Caco-2 (cell line): ENCODE data around the gene UMAD1. TPM values are rescaled to one million over a fixed set of nuclear protein-coding genes. Genes with fewer than 3 reads are reported as not detected.

Experiments
- BruUV-seq: library from RNA; stranded (reverse); fragments of 400-500 nt; replicated peaks from 2 replicates; lab custom pipeline; 2021; lab: Mats Ljungman, UMichigan
- CTCF ChIA-PET: fragments of 300-600 bp; sonication (Branson Sonifier 250); formaldehyde crosslinking; loops from one replicate; lab custom pipeline; 2022; ENCODE audit warnings: antibody characterized with exemption; lab: Charles Lee
- POLR2A ChIA-PET: fragments of 300-600 bp; sonication (Branson Sonifier 250); formaldehyde crosslinking; loops from one replicate; lab custom pipeline; 2022; ENCODE audit warnings: antibody characterized with exemption; lab: Charles Lee
- DNase-seq, 2 experiments: peaks; one replicate each; pipeline versions ENCODE4 v3.0.0 to v3.0.0-alpha.2; 2020 to 2022
- H3K27me3 ChIP-seq: replicated peaks from 2 replicates; pipeline ENCODE4 v1.6.0; 2011; ENCODE audit warnings: low read length; ENCODE audit not compliant: control insufficient read depth, insufficient read depth
- H3K36me3 ChIP-seq: 2 replicates; pipeline ENCODE4 v1.5.1; 2011; ENCODE audit warnings: low read length; ENCODE audit not compliant: control insufficient read depth, insufficient read depth
- H3K4me1 ChIP-seq: fragments of 250-450 bp; sonication (Bioruptor Pico); 2 replicates; pipeline ENCODE4 v1.5.1; 2020; ENCODE audit warnings: mild to moderate bottlenecking
- H3K4me3 ChIP-seq: 2 replicates; pipeline ENCODE4 v1.5.1; 2011; ENCODE audit warnings: low read depth, mild to moderate bottlenecking, control low read depth, low read length
- H3K9me3 ChIP-seq: fragments of 250-450 bp; sonication (Bioruptor Pico); 2 replicates; pipeline ENCODE4 v1.5.1; 2020; ENCODE audit warnings: mild to moderate bottlenecking, moderate library complexity
- H3K27ac Mint-ChIP-seq: one replicate; pipeline ENCODE4 v1.8.0; 2022; ENCODE audit warnings: mixed read lengths; ENCODE audit not compliant: unreplicated experiment
- H3K27me3 Mint-ChIP-seq: one replicate; pipeline ENCODE4 v1.8.0; 2022; ENCODE audit warnings: mixed read lengths; ENCODE audit not compliant: insufficient read depth, unreplicated experiment
- H3K36me3 Mint-ChIP-seq: one replicate; pipeline ENCODE4 v1.8.0; 2022; ENCODE audit warnings: mild to moderate bottlenecking, mixed read lengths; ENCODE audit not compliant: insufficient read depth, unreplicated experiment
- H3K4me1 Mint-ChIP-seq: one replicate; pipeline ENCODE4 v1.8.0; 2022; ENCODE audit warnings: low read depth, mixed read lengths; ENCODE audit not compliant: unreplicated experiment
- H3K4me3 Mint-ChIP-seq: one replicate; pipeline ENCODE4 v1.8.0; 2022; ENCODE audit warnings: mild to moderate bottlenecking, moderate library complexity, mixed read lengths; ENCODE audit not compliant: unreplicated experiment
- H3K9me3 Mint-ChIP-seq: one replicate; pipeline ENCODE4 v1.8.0; 2022; ENCODE audit warnings: mixed read lengths; ENCODE audit not compliant: unreplicated experiment
- CTCF ChIP-seq, 2 experiments: fragments of 200-600 bp in 1 of 2; IDR thresholded peaks; 1 replicate in 1 of 2; 2 replicates in 1 of 2; pipeline versions ENCODE4 v1.5.1 to v1.8.0; 2011 to 2022; ENCODE audit warnings: antibody characterized with exemption in 1 of 2, control low read depth in 1 of 2, inconsistent platforms in 1 of 2, low read depth in 1 of 2, low read length in 1 of 2, mild to moderate bottlenecking in 1 of 2, moderate library complexity in 1 of 2; ENCODE audit not compliant: insufficient read depth in 1 of 2, severe bottlenecking in 1 of 2, unreplicated experiment in 1 of 2
- intact Hi-C: fragments of 100-400 bp; cut with micrococcal nuclease; formaldehyde crosslinking; loops from one replicate; pipeline ENCODE4 v1.10.0; 2022; ENCODE audit not compliant: unreplicated experiment
- total RNA-seq: library from RNA; stranded (reverse); gene quantifications from 2 replicates; pipeline ENCODE4 v1.2.3, GENCODE V29; 2022

The UMAD1 gene
- total RNA-seq, 1 experiment from 2014 or later: 20.0 TPM

GRCh38 chr7:7815395-7815794 is 174.8 kb downstream of the UMAD1 start:
- H3K9me3 ChIP-seq: no peaks in the 10 kb centered on the region
- H3K36me3 ChIP-seq: no peaks in the 10 kb centered on the region; the same call in 1 of the 2 replicates
- TF ChIP-seq CTCF (IDR thresholded peaks at IDR 0.05; ENCODE audit: insufficient read depth in 1 of 2, low read depth in 1 of 2, low read length in 1 of 2, severe bottlenecking in 1 of 2, unreplicated experiment in 1 of 2): no peak
- Mint-ChIP-seq H3K4me1 (peaks cover 21% of the 10 kb centered on the region), H3K36me3 (peaks cover 4% of the 10 kb centered on the region), H3K4me3 (no peak overlapping the region), H3K27ac (no peak overlapping the region), H3K27me3 (no peaks in the 10 kb centered on the region), H3K9me3 (no peaks in the 10 kb centered on the region)
- no TSS peak for BruUV-seq
- POLR2A ChIA-PET: interaction anchor here (0.5 kb wide), 1 partner anchor 71 kb away, joined by 4 read pairs; no protein-coding TSS in a partner anchor
- no peak overlapping the region for H3K4me3 ChIP-seq
- DNase-seq: no peak
- no peaks in the 10 kb centered on the region for H3K27me3 ChIP-seq
- CTCF ChIA-PET: no interaction called here
- intact Hi-C loops: no loop called here
- peaks cover 9% of the 10 kb centered on the region for H3K4me1 ChIP-seq

- Mint-ChIP-seq H3K27me3 (no peaks in the 10 kb centered on the region), H3K4me1 (peaks cover 21% of the 10 kb centered on the region), H3K4me3 (no peak overlapping the region), H3K27ac (no peak overlapping the region), H3K36me3 (peaks cover 4% of the 10 kb centered on the region), H3K9me3 (no peaks in the 10 kb centered on the region)
- ChIA-PET CTCF (no interaction called here), POLR2A (no interaction called here)
- intact Hi-C loops: no loop called here
- no peak for DNase-seq
- TF ChIP-seq CTCF (IDR thresholded peaks at IDR 0.05; ENCODE audit: insufficient read depth in 1 of 2, low read depth in 1 of 2, low read length in 1 of 2, severe bottlenecking in 1 of 2, unreplicated experiment in 1 of 2): no peak
- H3K27me3 ChIP-seq: no peaks in the 10 kb centered on the region
- H3K4me1 ChIP-seq: peaks cover 9% of the 10 kb centered on the region
- H3K36me3 ChIP-seq: no peaks in the 10 kb centered on the region; the same call in 1 of the 2 replicates
- H3K4me3 ChIP-seq: no peak overlapping the region
- BruUV-seq: no TSS peak
- H3K9me3 ChIP-seq: no peaks in the 10 kb centered on the region
These were observed 175.5 kb downstream of the UMAD1 start for GRCh38 chr7:7816084-7816483.

GRCh38 chr7:7816816-7817536 is 176.4 kb downstream of the UMAD1 start:
- ChIA-PET POLR2A (no interaction called here), CTCF (no interaction called here)
- no TSS peak for BruUV-seq
- peaks cover 4% of the 10 kb centered on the region for H3K36me3 Mint-ChIP-seq
- H3K27me3 Mint-ChIP-seq: no peaks in the 10 kb centered on the region
- no peaks in the 10 kb centered on the region for H3K9me3 ChIP-seq
- no peaks in the 10 kb centered on the region for H3K9me3 Mint-ChIP-seq
- no peak for TF ChIP-seq CTCF (IDR thresholded peaks at IDR 0.05; ENCODE audit: insufficient read depth in 1 of 2, low read depth in 1 of 2, low read length in 1 of 2, severe bottlenecking in 1 of 2, unreplicated experiment in 1 of 2)
- no peak overlapping the region for H3K4me3 Mint-ChIP-seq
- no peaks in the 10 kb centered on the region for H3K27me3 ChIP-seq
- peaks cover 9% of the 10 kb centered on the region for H3K4me1 ChIP-seq
- intact Hi-C loops: no loop called here
- H3K27ac Mint-ChIP-seq: no peak overlapping the region
- H3K4me3 ChIP-seq: no peak overlapping the region
- peaks cover 21% of the 10 kb centered on the region for H3K4me1 Mint-ChIP-seq
- no peak for DNase-seq
- H3K36me3 ChIP-seq: no peaks in the 10 kb centered on the region; the same call in 1 of the 2 replicates
